IMR-90 (cell line): ENCODE data around the gene TMEM221.

Source experiments
- CEBPB ChIP-seq: IDR thresholded peaks from 2 replicates; pipeline ENCODE4 v1.6.1; 2012; ENCODE audit warnings: low read depth, low read length, improper control_type of control experiment
- CTCF ChIP-seq: conservative IDR thresholded peaks from 2 replicates; pipeline ENCODE4 v1.5.1; 2012; ENCODE audit warnings: mild to moderate bottlenecking, low read depth, low read length, improper control_type of control experiment

- TF ChIP-seq CTCF: no peak
- TF ChIP-seq CEBPB: no peak
These were observed 12.2 kb downstream of the TMEM221 start for GRCh38 chr19:17436094-17436873.
